ES-I3 (cell line): ENCODE data around the gene SPTB.

ENCODE experiments used
- H3K36me3 ChIP-seq: 2 replicates; pipeline ENCODE4 v1.6.1; 2013; ENCODE audit warnings: mild to moderate bottlenecking, low read length, control low read depth, moderate library complexity; ENCODE audit not compliant: insufficient read depth
- H3K4me1 ChIP-seq: 2 replicates; pipeline ENCODE4 v1.6.1; 2013; ENCODE audit warnings: mild to moderate bottlenecking, control low read depth, low read length; ENCODE audit not compliant: insufficient read depth
- H3K9ac ChIP-seq: 2 replicates; pipeline ENCODE4 v1.6.1; 2013; ENCODE audit warnings: low read depth, mild to moderate bottlenecking, low read length, moderate library complexity
- H3K9me3 ChIP-seq: 2 replicates; pipeline ENCODE4 v1.6.1; 2013; ENCODE audit warnings: mild to moderate bottlenecking, low read length, moderate library complexity; ENCODE audit not compliant: control insufficient read depth, insufficient read depth

SPTB gene

GRCh38 chr14:64790478-64790877 is 89.2 kb downstream of the SPTB start:
- Histone ChIP-seq H3K9ac (no peak overlapping the region), H3K4me1 (peaks cover 15% of the 10 kb centered on the region), H3K36me3 (no peaks in the 10 kb centered on the region), H3K9me3 (no peaks in the 10 kb centered on the region)

- Histone ChIP-seq H3K4me1 (peaks cover 15% of the 10 kb centered on the region), H3K36me3 (no peaks in the 10 kb centered on the region), H3K9me3 (no peaks in the 10 kb centered on the region), H3K9ac (no peak overlapping the region)
Measured at GRCh38 chr14:64789696-64790095, 90.0 kb downstream of the SPTB start.

GRCh38 chr14:64788706-64789105 is 91.0 kb downstream of the SPTB start:
- Histone ChIP-seq H3K9ac (no peak overlapping the region), H3K9me3 (no peaks in the 10 kb centered on the region), H3K4me1 (peaks cover 15% of the 10 kb centered on the region)

GRCh38 chr14:64787619-64788018 is 92.1 kb downstream of the SPTB start:
- no peak overlapping the region for H3K9ac ChIP-seq
- H3K36me3 ChIP-seq = no peaks in the 10 kb centered on the region
- peaks cover 15% of the 10 kb centered on the region for H3K4me1 ChIP-seq
- H3K9me3 ChIP-seq = no peaks in the 10 kb centered on the region

More at GRCh38 chr14:64788706-64789105, 91.0 kb downstream of the SPTB start:
- H3K36me3 ChIP-seq = no peaks in the 10 kb centered on the region

GRCh38 chr14:64786296-64787149 is 93.2 kb downstream of the SPTB start:
- peaks cover 15% of the 10 kb centered on the region for H3K4me1 ChIP-seq
- H3K36me3 ChIP-seq = no peaks in the 10 kb centered on the region
- H3K9me3 ChIP-seq = no peaks in the 10 kb centered on the region
- H3K9ac ChIP-seq = no peak overlapping the region

GRCh38 chr14:64784006-64784405 is 95.7 kb downstream of the SPTB start:
- H3K9ac ChIP-seq = no peak overlapping the region

GRCh38 chr14:64782196-64782595 is 97.5 kb downstream of the SPTB start:
- H3K4me1 ChIP-seq = no peaks in the 10 kb centered on the region
- H3K9ac ChIP-seq = no peak overlapping the region
- H3K9me3 ChIP-seq = no peaks in the 10 kb centered on the region
- H3K36me3 ChIP-seq = no peaks in the 10 kb centered on the region

More at GRCh38 chr14:64784006-64784405, 95.7 kb downstream of the SPTB start:
- Histone ChIP-seq H3K36me3 (no peaks in the 10 kb centered on the region), H3K4me1 (no peaks in the 10 kb centered on the region), H3K9me3 (no peaks in the 10 kb centered on the region)

- H3K9ac ChIP-seq = no peak overlapping the region
- H3K4me1 ChIP-seq = no peaks in the 10 kb centered on the region
- H3K36me3 ChIP-seq = no peaks in the 10 kb centered on the region
- no peaks in the 10 kb centered on the region for H3K9me3 ChIP-seq
Measured at GRCh38 chr14:64779472-64779871, 100.2 kb downstream of the SPTB start.

- no peaks in the 10 kb centered on the region for H3K4me1 ChIP-seq
- H3K9me3 ChIP-seq = peaks cover 3% of the 10 kb centered on the region; the same call in 1 of the 2 replicates
- no peaks in the 10 kb centered on the region for H3K36me3 ChIP-seq
- H3K9ac ChIP-seq = no peak overlapping the region
Measured at GRCh38 chr14:64778104-64778754, 101.5 kb downstream of the SPTB start.

- peaks cover 3% of the 10 kb centered on the region; the same call in 1 of the 2 replicates for H3K9me3 ChIP-seq
- no peaks in the 10 kb centered on the region for H3K4me1 ChIP-seq
- no peaks in the 10 kb centered on the region for H3K36me3 ChIP-seq
- no peak overlapping the region for H3K9ac ChIP-seq
Measured at GRCh38 chr14:64777461-64777860, 102.2 kb downstream of the SPTB start.

- Histone ChIP-seq H3K9ac (no peak overlapping the region), H3K4me1 (no peaks in the 10 kb centered on the region), H3K36me3 (no peaks in the 10 kb centered on the region), H3K9me3 (peaks cover 3% of the 10 kb centered on the region; the same call in 1 of the 2 replicates)
Measured at GRCh38 chr14:64775081-64775777, 104.5 kb downstream of the SPTB start.

GRCh38 chr14:64774272-64774671 is 105.4 kb downstream of the SPTB start:
- H3K9ac ChIP-seq = no peak overlapping the region
- H3K36me3 ChIP-seq = no peaks in the 10 kb centered on the region
- H3K4me1 ChIP-seq = no peaks in the 10 kb centered on the region
- peaks cover 3% of the 10 kb centered on the region; the same call in 1 of the 2 replicates for H3K9me3 ChIP-seq

GRCh38 chr14:64773577-64773976 is 106.1 kb downstream of the SPTB start:
- Histone ChIP-seq H3K9me3 (peaks cover 3% of the 10 kb centered on the region; the same call in 1 of the 2 replicates), H3K36me3 (no peaks in the 10 kb centered on the region), H3K9ac (no peak overlapping the region)

GRCh38 chr14:64773046-64773445 is 106.7 kb downstream of the SPTB start:
- peaks cover 3% of the 10 kb centered on the region; the same call in 1 of the 2 replicates for H3K9me3 ChIP-seq
- no peak overlapping the region for H3K9ac ChIP-seq
- H3K36me3 ChIP-seq = no peaks in the 10 kb centered on the region
- H3K4me1 ChIP-seq = peaks cover 4% of the 10 kb centered on the region; the same call in 1 of the 2 replicates

More at GRCh38 chr14:64773577-64773976, 106.1 kb downstream of the SPTB start:
- peaks cover 4% of the 10 kb centered on the region; the same call in 1 of the 2 replicates for H3K4me1 ChIP-seq
